ENCODE results near the gene SCUBE2. TPM values are rescaled to one million over a fixed set of nuclear protein-coding genes. Genes with fewer than 3 reads are reported as not detected.

Gene SCUBE2
- total RNA-seq, 1 donor from 2014 or later: not detected

GRCh38 chr11:9089061-9089460 is 2.3 kb downstream of the SCUBE2 start:
- no peaks in the 10 kb centered on the region for H3K36me3 Mint-ChIP-seq (ENCODE audit: low read depth)
- ATAC-seq (ENCODE audit: low read depth) (no peak), DNase-seq (no peak)
- no peak overlapping the region for H3K4me3 Mint-ChIP-seq
- H3K27ac Mint-ChIP-seq: no peak overlapping the region
- H3K9me3 Mint-ChIP-seq: no peaks in the 10 kb centered on the region
- peaks cover 49% of the 10 kb centered on the region for H3K27me3 Mint-ChIP-seq
- intact Hi-C loops (cut with micrococcal nuclease): no loop called here
- peaks cover 8% of the 10 kb centered on the region for H3K4me1 Mint-ChIP-seq
- no peak for TF ChIP-seq CTCF (IDR thresholded peaks at IDR 0.05)
- CTCF ChIA-PET: no interaction called here
- POLR2A ChIA-PET: no interaction called here

GRCh38 chr11:9082575-9082974 is 8.8 kb downstream of the SCUBE2 start:
- Mint-ChIP-seq H3K4me1 (no peaks in the 10 kb centered on the region), H3K36me3 (ENCODE audit: low read depth) (no peaks in the 10 kb centered on the region), H3K27ac (no peak overlapping the region), H3K4me3 (no peak overlapping the region), H3K27me3 (peaks cover 11% of the 10 kb centered on the region), H3K9me3 (no peaks in the 10 kb centered on the region)
- ChIA-PET POLR2A (no interaction called here), CTCF (interaction anchor here (0.7 to 1.1 kb wide), 2 partner anchors 55 to 983 kb away, joined by 3 to 5 read pairs; no protein-coding TSS in a partner anchor)
- intact Hi-C loops (cut with micrococcal nuclease): no loop called here
- TF ChIP-seq CTCF (IDR thresholded peaks at IDR 0.05): no peak
- ATAC-seq (ENCODE audit: low read depth) (no peak), DNase-seq (no peak)

- no peaks in the 10 kb centered on the region for H3K36me3 Mint-ChIP-seq (ENCODE audit: low read depth)
- no peaks in the 10 kb centered on the region for H3K9me3 Mint-ChIP-seq
- intact Hi-C loops (cut with micrococcal nuclease): no loop called here
- no peaks in the 10 kb centered on the region for H3K4me1 Mint-ChIP-seq
- H3K27me3 Mint-ChIP-seq: peaks cover 16% of the 10 kb centered on the region
- DNase-seq (no peak), ATAC-seq (ENCODE audit: low read depth) (no peak)
- ChIA-PET CTCF (no interaction called here), POLR2A (no interaction called here)
- H3K4me3 Mint-ChIP-seq: no peak overlapping the region
- TF ChIP-seq CTCF (IDR thresholded peaks at IDR 0.05): no peak
- no peak overlapping the region for H3K27ac Mint-ChIP-seq
Measured at GRCh38 chr11:9081153-9081552, 10.2 kb downstream of the SCUBE2 start.

GRCh38 chr11:9078113-9079086 is 13.0 kb downstream of the SCUBE2 start:
- CTCF ChIA-PET: interaction anchor here (0.9 to 1.1 kb wide), 2 partner anchors 8 to 16 kb away, joined by 3 read pairs; no protein-coding TSS in a partner anchor
- DNase-seq: no peak
- no peaks in the 10 kb centered on the region for H3K4me1 Mint-ChIP-seq
- no peak overlapping the region for H3K27ac Mint-ChIP-seq
- no peaks in the 10 kb centered on the region for H3K9me3 Mint-ChIP-seq
- H3K36me3 Mint-ChIP-seq (ENCODE audit: low read depth): no peaks in the 10 kb centered on the region
- intact Hi-C loops (cut with micrococcal nuclease): no loop called here
- TF ChIP-seq CTCF (IDR thresholded peaks at IDR 0.05): no peak
- POLR2A ChIA-PET: no interaction called here
- H3K27me3 Mint-ChIP-seq: peaks cover 22% of the 10 kb centered on the region
- no peak overlapping the region for H3K4me3 Mint-ChIP-seq
- no peak for ATAC-seq (ENCODE audit: low read depth)

- Mint-ChIP-seq H3K9me3 (no peaks in the 10 kb centered on the region), H3K27me3 (peaks cover 24% of the 10 kb centered on the region), H3K36me3 (ENCODE audit: low read depth) (no peaks in the 10 kb centered on the region), H3K4me3 (no peak overlapping the region), H3K4me1 (no peaks in the 10 kb centered on the region), H3K27ac (no peak overlapping the region)
- TF ChIP-seq CTCF (IDR thresholded peaks at IDR 0.05): no peak
- ChIA-PET POLR2A (no interaction called here), CTCF (no interaction called here)
- DNase-seq (no peak), ATAC-seq (ENCODE audit: low read depth) (no peak)
- intact Hi-C loops (cut with micrococcal nuclease): no loop called here
Measured at GRCh38 chr11:9077164-9077563, 14.2 kb downstream of the SCUBE2 start.
